Esophagus (tissue), 2 donors: ENCODE results near the gene MMP2. TPM values are rescaled to one million over a fixed set of nuclear protein-coding genes. Genes with fewer than 3 reads are reported as not detected.

ENCODE experiments used
- H3K27ac ChIP-seq, 2 donors: one replicate each; pipeline ENCODE4 v1.5.1; 2013; ENCODE audit warnings: low read depth in 2 of 2, mild to moderate bottlenecking in 2 of 2, inconsistent platforms in 1 of 2, low read length in 1 of 2, moderate library complexity in 1 of 2
- H3K27me3 ChIP-seq, 2 donors: one replicate each; pipeline ENCODE4 v1.6.1; 2013; ENCODE audit warnings: low read length in 2 of 2, control low read depth in 1 of 2, mild to moderate bottlenecking in 1 of 2; ENCODE audit not compliant: insufficient read depth in 2 of 2, control insufficient read depth in 1 of 2
- H3K36me3 ChIP-seq, 2 donors: one replicate each; pipeline ENCODE4 v1.6.1; 2013; ENCODE audit warnings: low read length in 1 of 2; ENCODE audit not compliant: control insufficient read depth in 2 of 2, insufficient read depth in 2 of 2
- H3K4me1 ChIP-seq, 2 donors: one replicate each; pipeline ENCODE4 v1.6.1; 2013; ENCODE audit warnings: low read length in 1 of 2; ENCODE audit not compliant: control insufficient read depth in 2 of 2, insufficient read depth in 2 of 2
- H3K4me3 ChIP-seq, 2 donors: one replicate each; pipeline ENCODE4 v1.5.1; 2013; ENCODE audit warnings: low read length in 2 of 2, mild to moderate bottlenecking in 2 of 2, low read depth in 1 of 2, moderate library complexity in 1 of 2
- H3K9me3 ChIP-seq, 2 donors: one replicate each; pipeline ENCODE4 v1.6.1; 2013; ENCODE audit warnings: mild to moderate bottlenecking in 2 of 2, low read depth in 1 of 2, low read length in 1 of 2, moderate library complexity in 1 of 2; ENCODE audit not compliant: control insufficient read depth in 2 of 2, insufficient read depth in 1 of 2
- WGBS, 2 donors: extraction: QIAGEN DNeasy Blood & Tissue Kit; methylation state at CpG; one replicate each; pipeline ENCODE4 v1.1.7; 2013; 5-methylcytosine and 5-hydroxymethylcytosine counted together
- polyA plus RNA-seq, 2 donors: library from polyadenylated mRNA; stranded (reverse); fragments of 200-250 nt; gene quantifications; one replicate each; pipeline ENCODE4 v1.2.3, GENCODE V29; 2013
- donor health status: healthy with polysubstance abuse.
- donor health status: Bipolar disorder and iron deficiency.

The MMP2 gene
- polyA plus RNA-seq, 2 donors, result 3.3 to 11.0 TPM

GRCh38 chr16:55552621-55553020 lies 73.6 kb downstream of the MMP2 start:
- Histone ChIP-seq H3K4me3 (no peak overlapping the region), H3K27ac (no peak overlapping the region), H3K4me1 (peaks cover 0 to 2% of the 10 kb centered on the region in 2 donors), H3K9me3 (no peaks in the 10 kb centered on the region), H3K27me3 (no peaks in the 10 kb centered on the region), H3K36me3 (no peaks in the 10 kb centered on the region)

GRCh38 chr16:55555436-55555835 lies 76.4 kb downstream of the MMP2 start:
- Histone ChIP-seq H3K36me3 (no peaks in the 10 kb centered on the region), H3K9me3 (no peaks in the 10 kb centered on the region), H3K4me1 (peaks cover 0 to 2% of the 10 kb centered on the region in 2 donors), H3K4me3 (no peak overlapping the region), H3K27ac (no peak overlapping the region), H3K27me3 (no peaks in the 10 kb centered on the region)
- WGBS, 2 donors, result 65 to 81% methylated on average over 2 of the region's 2 CpGs

Other genes with a start within 250 kb of the MMP2 start
- gene IRX6, start 155.0 kb upstream of the MMP2 start, polyA plus RNA-seq, result under 1 TPM; 0.14 to 0.75 TPM
- 1 to 10 TPM; 3.5 to 5.0 TPM for gene LPCAT2, start 29.9 kb downstream of the MMP2 start, polyA plus RNA-seq
- 10 to 100 TPM; 58.1 to 88.1 TPM for gene CAPNS2, start 87.5 kb downstream of the MMP2 start, polyA plus RNA-seq
- under 1 TPM; 0.06 to 0.10 TPM for gene SLC6A2, start 176.8 kb downstream of the MMP2 start, polyA plus RNA-seq